HG02938 (cell line): ENCODE data around the gene PLPPR5.

ENCODE experiments used
- ATAC-seq: cut with Tn5 transposase; IDR thresholded peaks from one replicate; pipeline ENCODE4 v1.9.1; 2021; ENCODE audit warnings: mild to moderate bottlenecking, moderate library complexity; ENCODE audit not compliant: unreplicated experiment

Gene PLPPR5

GRCh38 chr1:98969798-98970490, 34.7 kb downstream of the PLPPR5 start:
- no peak for ATAC-seq

- ATAC-seq, result no peak
These were observed 37.5 kb downstream of the PLPPR5 start for GRCh38 chr1:98967122-98967521.

- no peak for ATAC-seq
These were observed 39.3 kb downstream of the PLPPR5 start for GRCh38 chr1:98965394-98965793.

GRCh38 chr1:98964198-98964597, 40.5 kb downstream of the PLPPR5 start:
- no peak for ATAC-seq

- ATAC-seq, result no peak
These were observed 41.5 kb downstream of the PLPPR5 start for GRCh38 chr1:98963064-98963758.

GRCh38 chr1:98962156-98962555, 42.5 kb downstream of the PLPPR5 start:
- no peak for ATAC-seq

GRCh38 chr1:98949621-98950020, 55.0 kb downstream of the PLPPR5 start:
- ATAC-seq, result no peak

GRCh38 chr1:98949166-98949565, 55.5 kb downstream of the PLPPR5 start:
- ATAC-seq, result no peak

- no peak for ATAC-seq
These were observed 57.6 kb downstream of the PLPPR5 start for GRCh38 chr1:98947071-98947470.

- ATAC-seq, result no peak
These were observed 64.0 kb downstream of the PLPPR5 start for GRCh38 chr1:98940722-98941079.

GRCh38 chr1:98940069-98940721, 64.5 kb downstream of the PLPPR5 start:
- no peak for ATAC-seq

- no peak for ATAC-seq
These were observed 65.2 kb downstream of the PLPPR5 start for GRCh38 chr1:98939471-98939870.

GRCh38 chr1:98937347-98937746, 67.3 kb downstream of the PLPPR5 start:
- no peak for ATAC-seq

- ATAC-seq, result no peak
These were observed 72.5 kb downstream of the PLPPR5 start for GRCh38 chr1:98932184-98932583.

- ATAC-seq, result no peak
These were observed 73.4 kb downstream of the PLPPR5 start for GRCh38 chr1:98931128-98931835.

- no peak for ATAC-seq
These were observed 75.2 kb downstream of the PLPPR5 start for GRCh38 chr1:98929437-98929836.

GRCh38 chr1:98926597-98926996, 78.1 kb downstream of the PLPPR5 start:
- no peak for ATAC-seq

- no peak for ATAC-seq
These were observed 79.7 kb downstream of the PLPPR5 start for GRCh38 chr1:98924977-98925376.

GRCh38 chr1:98923667-98924066, 81.0 kb downstream of the PLPPR5 start:
- no peak for ATAC-seq

- ATAC-seq, result no peak
These were observed 82.8 kb downstream of the PLPPR5 start for GRCh38 chr1:98921817-98922216.

- ATAC-seq, result no peak
These were observed 84.1 kb downstream of the PLPPR5 start for GRCh38 chr1:98920441-98921110.
